HL-60 (cell line): ENCODE measurements around the gene CATSPERB.

Experiments
- DNase-seq, 2 experiments: peaks; one replicate each; pipeline ENCODE4 v3.0.0-alpha.2; 2010 to 2020; ENCODE audit warnings: low read depth in 1 of 2, low spot score in 1 of 2
- H3K27ac ChIP-seq: fragments of 250-450 bp; sonication (Bioruptor Pico); replicated peaks from 2 replicates; pipeline ENCODE4 v1.5.1; 2020; ENCODE audit warnings: mild to moderate bottlenecking, moderate library complexity
- H3K27me3 ChIP-seq: fragments of 250-450 bp; sonication (Bioruptor Pico); 2 replicates; pipeline ENCODE4 v1.5.1; 2021; ENCODE audit warnings: mild to moderate bottlenecking, moderate library complexity; ENCODE audit not compliant: insufficient read depth, poor library complexity, severe bottlenecking
- H3K4me3 ChIP-seq: replicated peaks from 2 replicates; pipeline ENCODE4 v1.5.1; 2011; ENCODE audit warnings: mild to moderate bottlenecking, control low read depth, low read length; ENCODE audit not compliant: insufficient read depth
- CTCF ChIP-seq: IDR thresholded peaks from one replicate; pipeline ENCODE4 v1.5.1; 2011; ENCODE audit warnings: low read length, control low read depth, inconsistent platforms; ENCODE audit not compliant: insufficient read depth
- GABPA ChIP-seq: IDR thresholded peaks from 2 replicates; pipeline ENCODE4 v1.6.1; 2012; ENCODE audit warnings: low read depth
- POLR2AphosphoS5 ChIP-seq: IDR thresholded peaks from 2 replicates; pipeline ENCODE4 v1.6.1; 2012; ENCODE audit warnings: low read depth
- REST ChIP-seq: IDR thresholded peaks from 2 replicates; pipeline ENCODE4 v1.6.1; 2012; ENCODE audit warnings: low read depth; ENCODE audit not compliant: insufficient replicate concordance
- SPI1 ChIP-seq: IDR thresholded peaks from 2 replicates; pipeline ENCODE4 v1.6.1; 2012; ENCODE audit warnings: low read depth, mild to moderate bottlenecking, borderline replicate concordance

CATSPERB gene

GRCh38 chr14:91774140-91775096, 42.5 kb upstream of the CATSPERB start:
- H3K27me3 ChIP-seq = no peaks in the 10 kb centered on the region
- TF ChIP-seq POLR2AphosphoS5 = no peak
- no peak overlapping the region for H3K4me3 ChIP-seq
- no peak overlapping the region for H3K27ac ChIP-seq
- no peak for DNase-seq

GRCh38 chr14:91770185-91770584, 38.3 kb upstream of the CATSPERB start:
- DNase-seq = no peak
- no peaks in the 10 kb centered on the region for H3K27me3 ChIP-seq
- TF ChIP-seq REST (no peak), POLR2AphosphoS5 (no peak), SPI1 (no peak), GABPA (no peak), CTCF (no peak)
- no peak overlapping the region for H3K4me3 ChIP-seq
- H3K27ac ChIP-seq = no peak overlapping the region

- no peak for DNase-seq
- H3K27ac ChIP-seq = no peak overlapping the region
- H3K4me3 ChIP-seq = no peak overlapping the region
- H3K27me3 ChIP-seq = peaks cover 3% of the 10 kb centered on the region
- TF ChIP-seq CTCF (no peak), GABPA (no peak), POLR2AphosphoS5 (no peak), REST (no peak), SPI1 (no peak)
Measured at GRCh38 chr14:91755570-91756295, 23.8 kb upstream of the CATSPERB start.

- TF ChIP-seq GABPA (no peak), CTCF (no peak), POLR2AphosphoS5 (no peak), SPI1 (no peak), REST (no peak)
- DNase-seq = no peak
- Histone ChIP-seq H3K27ac (no peak overlapping the region), H3K4me3 (no peak overlapping the region), H3K27me3 (peaks cover 3% of the 10 kb centered on the region)
Measured at GRCh38 chr14:91754819-91755218, 22.9 kb upstream of the CATSPERB start.
